GM23338 (cell line): ENCODE results near the gene MRPS15. TPM values are rescaled to one million over a fixed set of nuclear protein-coding genes. Genes with fewer than 3 reads are reported as not detected.

Experiments used
- ATAC-seq: fragments of 200-7000 bp; cut with Tn5 transposase; 3 replicates; pipeline ENCODE4 v1.9.1; 2020
- DNase-seq: peaks from one replicate; pipeline ENCODE4 v3.0.0-alpha.2; 2015; ENCODE audit warnings: low spot score
- H2AFZ ChIP-seq: fragments of 200-600 bp; sonication (generic); 2 replicates; pipeline ENCODE4 v1.8.0; 2016; ENCODE audit warnings: antibody characterized with exemption, mild to moderate bottlenecking, moderate library complexity
- H3F3A ChIP-seq: fragments of 200-600 bp; sonication (generic); replicated peaks from 2 replicates; pipeline ENCODE4 v1.8.0; 2017; ENCODE audit warnings: antibody characterized with exemption, mixed run types, low read depth
- H3K27ac ChIP-seq: fragments of 200-600 bp; sonication (generic); 2 replicates; pipeline ENCODE4 v1.6.1; 2016; ENCODE audit warnings: low read depth
- H3K27me3 ChIP-seq: fragments of 200-600 bp; sonication (generic); 2 replicates; pipeline ENCODE4 v1.8.0; 2016; ENCODE audit warnings: mild to moderate bottlenecking, mixed run types, moderate library complexity; ENCODE audit not compliant: insufficient read depth
- H3K36me3 ChIP-seq: fragments of 200-600 bp; sonication (generic); 2 replicates; pipeline ENCODE4 v1.8.0; 2016; ENCODE audit warnings: mild to moderate bottlenecking; ENCODE audit not compliant: insufficient read depth
- H3K4me1 ChIP-seq: fragments of 200-600 bp; sonication (generic); 2 replicates; pipeline ENCODE4 v1.8.0; 2016; ENCODE audit warnings: mild to moderate bottlenecking, moderate library complexity; ENCODE audit not compliant: insufficient read depth
- H3K4me2 ChIP-seq: fragments of 200-600 bp; sonication (generic); 2 replicates; pipeline ENCODE4 v1.7.1; 2017; ENCODE audit warnings: mixed run types
- H3K4me3 ChIP-seq: fragments of 200-600 bp; sonication (generic); 2 replicates; pipeline ENCODE4 v1.6.1; 2016; ENCODE audit warnings: mixed run types
- H3K79me2 ChIP-seq: fragments of 200-600 bp; sonication (generic); replicated peaks from 2 replicates; pipeline ENCODE4 v1.8.0; 2017; ENCODE audit warnings: mild to moderate bottlenecking; ENCODE audit not compliant: insufficient read depth
- H3K9me2 ChIP-seq: fragments of 200-600 bp; sonication (generic); 2 replicates; pipeline ENCODE4 v1.8.0; 2017; ENCODE audit not compliant: insufficient read depth
- H4K20me1 ChIP-seq: fragments of 200-600 bp; sonication (generic); replicated peaks from 2 replicates; pipeline ENCODE4 v1.8.0; 2017; ENCODE audit warnings: mild to moderate bottlenecking; ENCODE audit not compliant: insufficient read depth
- H3K27ac Mint-ChIP-seq: 2 replicates; pipeline ENCODE4 v1.8.0; 2020; ENCODE audit warnings: inconsistent platforms, mild to moderate bottlenecking, moderate library complexity, mixed read lengths
- H3K27me3 Mint-ChIP-seq: 3 replicates; pipeline ENCODE4 v1.8.0; 2022; ENCODE audit warnings: low read depth, mild to moderate bottlenecking, moderate library complexity, mixed read lengths, inconsistent platforms; ENCODE audit not compliant: insufficient read depth, poor library complexity
- H3K36me3 Mint-ChIP-seq: 3 replicates; pipeline ENCODE4 v1.8.0; 2021; ENCODE audit warnings: low read depth, mild to moderate bottlenecking, inconsistent platforms, moderate library complexity, mixed read lengths
- H3K4me1 Mint-ChIP-seq: 3 replicates; pipeline ENCODE4 v1.8.0; 2020; ENCODE audit warnings: mild to moderate bottlenecking, inconsistent platforms, mixed read lengths
- H3K4me3 Mint-ChIP-seq: 3 replicates; pipeline ENCODE4 v1.8.0; 2021; ENCODE audit warnings: moderate library complexity, mild to moderate bottlenecking, inconsistent platforms, mixed read lengths
- H3K9me3 Mint-ChIP-seq: 3 replicates; pipeline ENCODE4 v1.8.0; 2020; ENCODE audit warnings: moderate library complexity, mild to moderate bottlenecking, inconsistent platforms, mixed read lengths
- CREB1 ChIP-seq: fragments of 250-450 bp; sonication (Bioruptor Pico); IDR thresholded peaks from 2 replicates; pipeline ENCODE4 v1.5.0; 2020; ENCODE audit warnings: low read depth, mild to moderate bottlenecking, moderate library complexity
- EZH2 ChIP-seq: fragments of 200-600 bp; sonication (generic); IDR thresholded peaks from one replicate; pipeline ENCODE4 v1.8.0; 2017; ENCODE audit warnings: antibody characterized with exemption, mild to moderate bottlenecking, low read depth; ENCODE audit not compliant: unreplicated experiment
- EZH2phosphoT487 ChIP-seq: fragments of 200-600 bp; sonication (generic); IDR thresholded peaks from one replicate; pipeline ENCODE4 v1.8.1; 2018; ENCODE audit warnings: antibody characterized with exemption; ENCODE audit not compliant: unreplicated experiment
- NANOG ChIP-seq: IDR thresholded peaks from 2 replicates; pipeline ENCODE4 v1.6.1; 2016; ENCODE audit warnings: antibody characterized with exemption, borderline replicate concordance
- POLR2AphosphoS5 ChIP-seq: IDR thresholded peaks from 2 replicates; pipeline ENCODE4 v1.6.1; 2016; ENCODE audit warnings: antibody characterized with exemption, low read depth
- STAT1 ChIP-seq: IDR thresholded peaks from one replicate; pipeline ENCODE4 v1.6.1; 2016; ENCODE audit warnings: antibody characterized with exemption; ENCODE audit not compliant: unreplicated experiment
- ZNF114 ChIP-seq: fragments of 250-450 bp; sonication (Bioruptor Pico); IDR thresholded peaks from 2 replicates; pipeline ENCODE4 v1.5.0; 2020; ENCODE audit warnings: mild to moderate bottlenecking, moderate library complexity
- ZNF331 ChIP-seq: fragments of 250-450 bp; sonication (Bioruptor Pico); IDR thresholded peaks from 2 replicates; pipeline ENCODE4 v1.5.0; 2020; ENCODE audit warnings: low read depth, mild to moderate bottlenecking, moderate library complexity
- polyA plus RNA-seq: library from polyadenylated mRNA; unstranded; fragments of >200 nt; fragmentation: Nextera tagmentation; extraction: Ambion mirVana; gene quantifications from 2 replicates; pipeline ENCODE4 v1.2.1, GENCODE V29; 2016
- total RNA-seq: library from RNA; depleted of rRNA; stranded (reverse); fragments of >200 nt; shearing (Covaris generic); gene quantifications from 2 replicates; pipeline ENCODE4 v1.2.3, GENCODE V29; 2014
- TF ChIP-seq, protein P1 (sequence below): fragments of 250-450 bp; sonication (Bioruptor Pico); IDR thresholded peaks from 2 replicates; pipeline ENCODE4 v1.5.0; 2020; ENCODE audit warnings: mild to moderate bottlenecking, moderate library complexity
- TF ChIP-seq, protein P2 (sequence below): IDR thresholded peaks from 2 replicates; pipeline ENCODE4 v1.6.1; 2016; ENCODE audit warnings: antibody characterized with exemption
- TF ChIP-seq, protein P3 (sequence below), 2 experiments: fragments of 200-600 bp in 1 of 2; sonication (generic) in 1 of 2; conservative IDR thresholded peaks; 2 replicates each; pipeline versions ENCODE4 v1.5.1 to v1.6.1; 2016 to 2017; ENCODE audit warnings: antibody characterized with exemption in 2 of 2, low read depth in 2 of 2, mild to moderate bottlenecking in 2 of 2, moderate library complexity in 1 of 2
- TF ChIP-seq, protein P4 (sequence below): IDR thresholded peaks from one replicate; pipeline ENCODE4 v1.6.1; 2018; ENCODE audit warnings: antibody characterized with exemption; ENCODE audit not compliant: unreplicated experiment

The MRPS15 gene
- total and polyA plus RNA-seq, 2 experiments from 2014 or later, result 105 to 311 TPM

DNA sequence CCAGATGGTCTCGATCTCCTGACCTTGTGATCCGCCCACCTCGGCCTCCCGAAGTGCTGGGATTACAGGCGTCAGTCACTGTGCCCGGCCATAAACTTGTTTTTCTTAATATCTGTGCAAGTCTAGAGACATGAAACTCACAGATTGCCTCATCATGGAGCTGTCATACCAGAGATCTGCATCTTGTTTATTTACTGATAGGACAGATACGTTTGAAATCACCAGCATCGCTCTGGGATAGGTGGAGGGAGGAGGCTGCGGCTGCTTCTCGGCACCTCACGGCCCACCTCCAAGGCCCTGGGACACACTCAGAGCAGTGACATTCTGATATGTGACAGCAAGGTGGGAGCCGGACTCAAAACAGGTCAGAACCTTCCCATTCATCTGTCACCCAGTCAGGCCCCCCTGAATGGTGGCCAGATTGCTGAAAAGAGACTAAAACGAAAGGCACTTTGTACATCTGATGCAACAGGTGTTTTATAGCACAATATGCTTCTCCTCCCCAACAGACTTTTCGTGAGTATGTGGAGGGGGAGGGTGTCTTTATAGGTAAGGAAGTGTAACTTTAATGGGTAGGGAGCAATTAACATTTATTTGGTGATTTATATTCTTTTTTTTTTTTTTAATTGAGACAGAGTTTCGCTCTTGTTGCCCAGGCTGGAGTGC lies 48.4 kb downstream of the MRPS15 start:
- Mint-ChIP-seq H3K4me3 (no peak overlapping the region), H3K4me1 (peaks cover 10% of the 10 kb centered on the region), H3K27ac (no peak overlapping the region), H3K27me3 (peaks cover 5% of the 10 kb centered on the region), H3K36me3 (no peaks in the 10 kb centered on the region), H3K9me3 (no peaks in the 10 kb centered on the region; the same call in 2 of the 3 replicates)
- Histone ChIP-seq H3K36me3 (no peaks in the 10 kb centered on the region), H3K4me1 (no peaks in the 10 kb centered on the region), H3F3A (no peaks in the 10 kb centered on the region), H3K27me3 (no peaks in the 10 kb centered on the region), H3K27ac (no peak overlapping the region), H3K79me2 (no peaks in the 10 kb centered on the region), H3K9me2 (no peaks in the 10 kb centered on the region), H2AFZ (no peak overlapping the region), H3K4me2 (no peak overlapping the region), H4K20me1 (no peaks in the 10 kb centered on the region), H3K4me3 (no peak overlapping the region)
- TF ChIP-seq ZNF114 (no peak), EZH2 (no peak), ZNF331 (CRISPR knock-in tag) (no peak), CREB1 (CRISPR knock-in tag) (no peak), STAT1 (no peak), POLR2AphosphoS5 (no peak), NANOG (no peak), EZH2phosphoT487 (no peak)
- TF ChIP-seq, protein P1, sequence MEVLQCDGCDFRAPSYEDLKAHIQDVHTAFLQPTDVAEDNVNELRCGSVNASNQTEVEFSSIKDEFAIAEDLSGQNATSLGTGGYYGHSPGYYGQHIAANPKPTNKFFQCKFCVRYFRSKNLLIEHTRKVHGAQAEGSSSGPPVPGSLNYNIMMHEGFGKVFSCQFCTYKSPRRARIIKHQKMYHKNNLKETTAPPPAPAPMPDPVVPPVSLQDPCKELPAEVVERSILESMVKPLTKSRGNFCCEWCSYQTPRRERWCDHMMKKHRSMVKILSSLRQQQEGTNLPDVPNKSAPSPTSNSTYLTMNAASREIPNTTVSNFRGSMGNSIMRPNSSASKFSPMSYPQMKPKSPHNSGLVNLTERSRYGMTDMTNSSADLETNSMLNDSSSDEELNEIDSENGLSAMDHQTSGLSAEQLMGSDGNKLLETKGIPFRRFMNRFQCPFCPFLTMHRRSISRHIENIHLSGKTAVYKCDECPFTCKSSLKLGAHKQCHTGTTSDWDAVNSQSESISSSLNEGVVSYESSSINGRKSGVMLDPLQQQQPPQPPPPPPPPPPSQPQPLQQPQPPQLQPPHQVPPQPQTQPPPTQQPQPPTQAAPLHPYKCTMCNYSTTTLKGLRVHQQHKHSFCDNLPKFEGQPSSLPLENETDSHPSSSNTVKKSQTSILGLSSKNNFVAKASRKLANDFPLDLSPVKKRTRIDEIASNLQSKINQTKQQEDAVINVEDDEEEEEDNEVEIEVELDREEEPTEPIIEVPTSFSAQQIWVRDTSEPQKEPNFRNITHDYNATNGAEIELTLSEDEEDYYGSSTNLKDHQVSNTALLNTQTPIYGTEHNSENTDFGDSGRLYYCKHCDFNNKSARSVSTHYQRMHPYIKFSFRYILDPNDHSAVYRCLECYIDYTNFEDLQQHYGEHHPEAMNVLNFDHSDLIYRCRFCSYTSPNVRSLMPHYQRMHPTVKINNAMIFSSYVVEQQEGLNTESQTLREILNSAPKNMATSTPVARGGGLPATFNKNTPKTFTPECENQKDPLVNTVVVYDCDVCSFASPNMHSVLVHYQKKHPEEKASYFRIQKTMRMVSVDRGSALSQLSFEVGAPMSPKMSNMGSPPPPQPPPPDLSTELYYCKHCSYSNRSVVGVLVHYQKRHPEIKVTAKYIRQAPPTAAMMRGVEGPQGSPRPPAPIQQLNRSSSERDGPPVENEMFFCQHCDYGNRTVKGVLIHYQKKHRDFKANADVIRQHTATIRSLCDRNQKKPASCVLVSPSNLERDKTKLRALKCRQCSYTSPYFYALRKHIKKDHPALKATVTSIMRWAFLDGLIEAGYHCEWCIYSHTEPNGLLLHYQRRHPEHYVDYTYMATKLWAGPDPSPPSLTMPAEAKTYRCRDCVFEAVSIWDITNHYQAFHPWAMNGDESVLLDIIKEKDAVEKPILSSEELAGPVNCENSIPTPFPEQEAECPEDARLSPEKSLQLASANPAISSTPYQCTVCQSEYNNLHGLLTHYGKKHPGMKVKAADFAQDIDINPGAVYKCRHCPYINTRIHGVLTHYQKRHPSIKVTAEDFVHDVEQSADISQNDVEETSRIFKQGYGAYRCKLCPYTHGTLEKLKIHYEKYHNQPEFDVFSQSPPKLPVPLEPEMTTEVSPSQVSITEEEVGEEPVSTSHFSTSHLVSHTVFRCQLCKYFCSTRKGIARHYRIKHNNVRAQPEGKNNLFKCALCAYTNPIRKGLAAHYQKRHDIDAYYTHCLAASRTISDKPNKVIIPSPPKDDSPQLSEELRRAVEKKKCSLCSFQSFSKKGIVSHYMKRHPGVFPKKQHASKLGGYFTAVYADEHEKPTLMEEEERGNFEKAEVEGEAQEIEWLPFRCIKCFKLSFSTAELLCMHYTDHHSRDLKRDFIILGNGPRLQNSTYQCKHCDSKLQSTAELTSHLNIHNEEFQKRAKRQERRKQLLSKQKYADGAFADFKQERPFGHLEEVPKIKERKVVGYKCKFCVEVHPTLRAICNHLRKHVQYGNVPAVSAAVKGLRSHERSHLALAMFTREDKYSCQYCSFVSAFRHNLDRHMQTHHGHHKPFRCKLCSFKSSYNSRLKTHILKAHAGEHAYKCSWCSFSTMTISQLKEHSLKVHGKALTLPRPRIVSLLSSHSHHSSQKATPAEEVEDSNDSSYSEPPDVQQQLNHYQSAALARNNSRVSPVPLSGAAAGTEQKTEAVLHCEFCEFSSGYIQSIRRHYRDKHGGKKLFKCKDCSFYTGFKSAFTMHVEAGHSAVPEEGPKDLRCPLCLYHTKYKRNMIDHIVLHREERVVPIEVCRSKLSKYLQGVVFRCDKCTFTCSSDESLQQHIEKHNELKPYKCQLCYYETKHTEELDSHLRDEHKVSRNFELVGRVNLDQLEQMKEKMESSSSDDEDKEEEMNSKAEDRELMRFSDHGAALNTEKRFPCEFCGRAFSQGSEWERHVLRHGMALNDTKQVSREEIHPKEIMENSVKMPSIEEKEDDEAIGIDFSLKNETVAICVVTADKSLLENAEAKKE (CRISPR knock-in tag), result no peak
- TF ChIP-seq, protein P2, sequence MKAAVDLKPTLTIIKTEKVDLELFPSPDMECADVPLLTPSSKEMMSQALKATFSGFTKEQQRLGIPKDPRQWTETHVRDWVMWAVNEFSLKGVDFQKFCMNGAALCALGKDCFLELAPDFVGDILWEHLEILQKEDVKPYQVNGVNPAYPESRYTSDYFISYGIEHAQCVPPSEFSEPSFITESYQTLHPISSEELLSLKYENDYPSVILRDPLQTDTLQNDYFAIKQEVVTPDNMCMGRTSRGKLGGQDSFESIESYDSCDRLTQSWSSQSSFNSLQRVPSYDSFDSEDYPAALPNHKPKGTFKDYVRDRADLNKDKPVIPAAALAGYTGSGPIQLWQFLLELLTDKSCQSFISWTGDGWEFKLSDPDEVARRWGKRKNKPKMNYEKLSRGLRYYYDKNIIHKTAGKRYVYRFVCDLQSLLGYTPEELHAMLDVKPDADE, result no peak
- TF ChIP-seq, protein P3, sequence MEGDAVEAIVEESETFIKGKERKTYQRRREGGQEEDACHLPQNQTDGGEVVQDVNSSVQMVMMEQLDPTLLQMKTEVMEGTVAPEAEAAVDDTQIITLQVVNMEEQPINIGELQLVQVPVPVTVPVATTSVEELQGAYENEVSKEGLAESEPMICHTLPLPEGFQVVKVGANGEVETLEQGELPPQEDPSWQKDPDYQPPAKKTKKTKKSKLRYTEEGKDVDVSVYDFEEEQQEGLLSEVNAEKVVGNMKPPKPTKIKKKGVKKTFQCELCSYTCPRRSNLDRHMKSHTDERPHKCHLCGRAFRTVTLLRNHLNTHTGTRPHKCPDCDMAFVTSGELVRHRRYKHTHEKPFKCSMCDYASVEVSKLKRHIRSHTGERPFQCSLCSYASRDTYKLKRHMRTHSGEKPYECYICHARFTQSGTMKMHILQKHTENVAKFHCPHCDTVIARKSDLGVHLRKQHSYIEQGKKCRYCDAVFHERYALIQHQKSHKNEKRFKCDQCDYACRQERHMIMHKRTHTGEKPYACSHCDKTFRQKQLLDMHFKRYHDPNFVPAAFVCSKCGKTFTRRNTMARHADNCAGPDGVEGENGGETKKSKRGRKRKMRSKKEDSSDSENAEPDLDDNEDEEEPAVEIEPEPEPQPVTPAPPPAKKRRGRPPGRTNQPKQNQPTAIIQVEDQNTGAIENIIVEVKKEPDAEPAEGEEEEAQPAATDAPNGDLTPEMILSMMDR (conservative IDR thresholded peaks at IDR 0.05; ENCODE audit: low read depth in 2 of 2), result no peak
- TF ChIP-seq, protein P4, sequence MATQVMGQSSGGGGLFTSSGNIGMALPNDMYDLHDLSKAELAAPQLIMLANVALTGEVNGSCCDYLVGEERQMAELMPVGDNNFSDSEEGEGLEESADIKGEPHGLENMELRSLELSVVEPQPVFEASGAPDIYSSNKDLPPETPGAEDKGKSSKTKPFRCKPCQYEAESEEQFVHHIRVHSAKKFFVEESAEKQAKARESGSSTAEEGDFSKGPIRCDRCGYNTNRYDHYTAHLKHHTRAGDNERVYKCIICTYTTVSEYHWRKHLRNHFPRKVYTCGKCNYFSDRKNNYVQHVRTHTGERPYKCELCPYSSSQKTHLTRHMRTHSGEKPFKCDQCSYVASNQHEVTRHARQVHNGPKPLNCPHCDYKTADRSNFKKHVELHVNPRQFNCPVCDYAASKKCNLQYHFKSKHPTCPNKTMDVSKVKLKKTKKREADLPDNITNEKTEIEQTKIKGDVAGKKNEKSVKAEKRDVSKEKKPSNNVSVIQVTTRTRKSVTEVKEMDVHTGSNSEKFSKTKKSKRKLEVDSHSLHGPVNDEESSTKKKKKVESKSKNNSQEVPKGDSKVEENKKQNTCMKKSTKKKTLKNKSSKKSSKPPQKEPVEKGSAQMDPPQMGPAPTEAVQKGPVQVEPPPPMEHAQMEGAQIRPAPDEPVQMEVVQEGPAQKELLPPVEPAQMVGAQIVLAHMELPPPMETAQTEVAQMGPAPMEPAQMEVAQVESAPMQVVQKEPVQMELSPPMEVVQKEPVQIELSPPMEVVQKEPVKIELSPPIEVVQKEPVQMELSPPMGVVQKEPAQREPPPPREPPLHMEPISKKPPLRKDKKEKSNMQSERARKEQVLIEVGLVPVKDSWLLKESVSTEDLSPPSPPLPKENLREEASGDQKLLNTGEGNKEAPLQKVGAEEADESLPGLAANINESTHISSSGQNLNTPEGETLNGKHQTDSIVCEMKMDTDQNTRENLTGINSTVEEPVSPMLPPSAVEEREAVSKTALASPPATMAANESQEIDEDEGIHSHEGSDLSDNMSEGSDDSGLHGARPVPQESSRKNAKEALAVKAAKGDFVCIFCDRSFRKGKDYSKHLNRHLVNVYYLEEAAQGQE, result no peak
- no peak for ATAC-seq
- no peak for DNase-seq
